ENCODE data around the gene NPDC1.

- no peak for TF ChIP-seq USF1 (IDR thresholded peaks at IDR 0.05)
- no peak for TF ChIP-seq FOXM1 (IDR thresholded peaks at IDR 0.05; ENCODE audit: borderline replicate concordance, low read depth)
- TF ChIP-seq NFIC (IDR thresholded peaks at IDR 0.05), result no peak
- no peak for TF ChIP-seq TEAD4 (IDR thresholded peaks at IDR 0.05)
- TF ChIP-seq MAX (IDR thresholded peaks at IDR 0.05), result no peak
- no peak for TF ChIP-seq YY1 (IDR thresholded peaks at IDR 0.05; ENCODE audit: low read depth)
- no peak for TF ChIP-seq EP300 (IDR thresholded peaks at IDR 0.05; ENCODE audit: borderline replicate concordance)
- no peak for TF ChIP-seq REST (IDR thresholded peaks at IDR 0.05; ENCODE audit: low read depth)
- TF ChIP-seq CREB1 (IDR thresholded peaks at IDR 0.05; ENCODE audit: low read depth), result no peak
- no peak for TF ChIP-seq EGR1 (IDR thresholded peaks at IDR 0.05)
- TF ChIP-seq CEBPB (IDR thresholded peaks at IDR 0.05), result no peak
- no peak for TF ChIP-seq RAD21 (IDR thresholded peaks at IDR 0.05; ENCODE audit: low read depth)
Measured at GRCh38 chr9:137041124-137041523, 4.9 kb downstream of the NPDC1 start.

Measured in Ishikawa (cell line).